Liver (tissue), 9 donors: ENCODE data around the gene ZAP70. TPM values are rescaled to one million over a fixed set of nuclear protein-coding genes. Genes with fewer than 3 reads are reported as not detected.

Source experiments
- DNase-seq: peaks from one replicate; pipeline ENCODE4 v3.0.0-alpha.2; 2017; ENCODE audit warnings: low spot score
- H3K27ac ChIP-seq, 2 donors: one replicate each; pipeline ENCODE4 v1.7.0; 2013; ENCODE audit warnings: inconsistent platforms in 2 of 2, low read length in 2 of 2, control low read depth in 1 of 2, low read depth in 1 of 2, mild to moderate bottlenecking in 1 of 2
- H3K27me3 ChIP-seq, 4 donors: one replicate each; pipeline versions ENCODE4 v1.6.1 to v1.7.0; 2013; ENCODE audit warnings: low read length in 3 of 4, inconsistent platforms in 1 of 4, mild to moderate bottlenecking in 1 of 4, moderate library complexity in 1 of 4; ENCODE audit not compliant: control insufficient read depth in 4 of 4, insufficient read depth in 4 of 4
- H3K36me3 ChIP-seq, 4 donors: one replicate each; pipeline versions ENCODE4 v1.6.1 to v1.7.0; 2013; ENCODE audit warnings: low read length in 3 of 4, mild to moderate bottlenecking in 3 of 4, low read depth in 1 of 4, moderate library complexity in 1 of 4; ENCODE audit not compliant: control insufficient read depth in 4 of 4, insufficient read depth in 3 of 4
- H3K4me1 ChIP-seq, 4 donors: one replicate each; pipeline versions ENCODE4 v1.6.1 to v1.7.0; 2013; ENCODE audit warnings: low read length in 3 of 4, mild to moderate bottlenecking in 3 of 4, moderate library complexity in 1 of 4; ENCODE audit not compliant: control insufficient read depth in 4 of 4, insufficient read depth in 4 of 4
- H3K4me3 ChIP-seq, 3 donors: one replicate each; pipeline versions ENCODE4 v1.6.1 to v1.7.0; 2013; ENCODE audit warnings: low read length in 3 of 3, control low read depth in 1 of 3, low read depth in 1 of 3, mild to moderate bottlenecking in 1 of 3
- H3K9ac ChIP-seq, 2 donors: one replicate each; pipeline ENCODE4 v1.7.0; 2013; ENCODE audit warnings: low read length in 2 of 2, mild to moderate bottlenecking in 2 of 2, moderate library complexity in 2 of 2, control low read depth in 1 of 2, low read depth in 1 of 2
- H3K9me3 ChIP-seq, 4 donors: one replicate each; pipeline versions ENCODE4 v1.6.1 to v1.7.0; 2013; ENCODE audit warnings: low read length in 3 of 4; ENCODE audit not compliant: control insufficient read depth in 4 of 4
- EGR1 ChIP-seq, 2 donors: IDR thresholded peaks; 2 replicates each; pipeline ENCODE4 v1.6.1; 2016 to 2018; ENCODE audit warnings: antibody characterized with exemption in 2 of 2, low read depth in 2 of 2
- FOXA1 ChIP-seq: IDR thresholded peaks from 2 replicates; pipeline ENCODE4 v1.6.1; 2016; ENCODE audit warnings: antibody characterized with exemption
- FOXA2 ChIP-seq: IDR thresholded peaks from 2 replicates; pipeline ENCODE4 v1.6.1; 2016; ENCODE audit warnings: antibody characterized with exemption
- GABPA ChIP-seq, 2 donors: IDR thresholded peaks in 1 of 2; conservative IDR thresholded peaks in 1 of 2; 2 replicates each; pipeline ENCODE4 v1.6.1; 2016; ENCODE audit warnings: antibody characterized with exemption in 2 of 2, mild to moderate bottlenecking in 1 of 2, moderate library complexity in 1 of 2
- HNF4A ChIP-seq, 2 donors: conservative IDR thresholded peaks; 2 replicates each; pipeline ENCODE4 v1.6.1; 2016; ENCODE audit warnings: antibody characterized with exemption in 2 of 2, mild to moderate bottlenecking in 2 of 2
- HNF4G ChIP-seq: IDR thresholded peaks from 2 replicates; pipeline ENCODE4 v1.6.1; 2016; ENCODE audit warnings: antibody characterized with exemption
- JUND ChIP-seq, 2 donors: IDR thresholded peaks; 2 replicates each; pipeline ENCODE4 v1.6.1; 2016; ENCODE audit warnings: antibody characterized with exemption in 2 of 2
- NR2F2 ChIP-seq: IDR thresholded peaks from 2 replicates; pipeline ENCODE4 v1.6.1; 2016; ENCODE audit warnings: antibody characterized with exemption
- RAD21 ChIP-seq, 2 donors: IDR thresholded peaks; 2 replicates each; pipeline ENCODE4 v1.6.1; 2016; ENCODE audit warnings: antibody characterized with exemption in 2 of 2, mild to moderate bottlenecking in 2 of 2
- SP1 ChIP-seq: IDR thresholded peaks from 2 replicates; pipeline ENCODE4 v1.6.1; 2018; ENCODE audit warnings: antibody characterized with exemption, mild to moderate bottlenecking
- TAF1 ChIP-seq: conservative IDR thresholded peaks from 2 replicates; pipeline ENCODE4 v1.6.1; 2016; ENCODE audit warnings: antibody characterized with exemption, mild to moderate bottlenecking
- YY1 ChIP-seq: IDR thresholded peaks from 2 replicates; pipeline ENCODE4 v1.6.1; 2016; ENCODE audit warnings: antibody characterized with exemption, mild to moderate bottlenecking
- WGBS: extraction: QIAGEN DNeasy Blood & Tissue Kit; methylation state at CpG from one replicate; pipeline ENCODE4 v1.1.7; 2013; 5-methylcytosine and 5-hydroxymethylcytosine counted together
- polyA plus RNA-seq, 2 donors: library from polyadenylated mRNA; stranded (reverse) in 1 of 2; unstranded in 1 of 2; fragments of 200-250 nt in 1 of 2; fragments of >200 nt in 1 of 2; fragmentation: Nextera tagmentation in 1 of 2; extraction: Ambion mirVana in 1 of 2; gene quantifications; one replicate each; pipeline versions ENCODE4 v1.2.1 to v1.2.3, GENCODE V29; 2013 to 2015
- total RNA-seq, 2 donors: library from RNA; depleted of rRNA; stranded (reverse); fragments of >200 nt; gene quantifications; one replicate each; pipeline ENCODE4 v1.2.3, GENCODE V29; 2014
- TF ChIP-seq, protein P1 (sequence below): IDR thresholded peaks from 2 replicates; pipeline ENCODE4 v1.6.1; 2016; ENCODE audit warnings: antibody characterized with exemption
- TF ChIP-seq, protein P2 (sequence below): IDR thresholded peaks from 2 replicates; pipeline ENCODE4 v1.6.1; 2016; ENCODE audit warnings: antibody characterized with exemption
- TF ChIP-seq, protein P3 (sequence below): IDR thresholded peaks from 2 replicates; pipeline ENCODE4 v1.6.1; 2016; ENCODE audit warnings: antibody characterized with exemption
- donor health status: healthy.
- donor health status: healthy.
- donor health status: healthy.
- donor health status: healthy.
- donor health status: healthy.

Gene ZAP70
- 1 to 10 TPM; 1.4 to 4.9 TPM for total RNA-seq
- 1 to 10 TPM; 1.2 to 1.3 TPM for polyA plus RNA-seq

DNA sequence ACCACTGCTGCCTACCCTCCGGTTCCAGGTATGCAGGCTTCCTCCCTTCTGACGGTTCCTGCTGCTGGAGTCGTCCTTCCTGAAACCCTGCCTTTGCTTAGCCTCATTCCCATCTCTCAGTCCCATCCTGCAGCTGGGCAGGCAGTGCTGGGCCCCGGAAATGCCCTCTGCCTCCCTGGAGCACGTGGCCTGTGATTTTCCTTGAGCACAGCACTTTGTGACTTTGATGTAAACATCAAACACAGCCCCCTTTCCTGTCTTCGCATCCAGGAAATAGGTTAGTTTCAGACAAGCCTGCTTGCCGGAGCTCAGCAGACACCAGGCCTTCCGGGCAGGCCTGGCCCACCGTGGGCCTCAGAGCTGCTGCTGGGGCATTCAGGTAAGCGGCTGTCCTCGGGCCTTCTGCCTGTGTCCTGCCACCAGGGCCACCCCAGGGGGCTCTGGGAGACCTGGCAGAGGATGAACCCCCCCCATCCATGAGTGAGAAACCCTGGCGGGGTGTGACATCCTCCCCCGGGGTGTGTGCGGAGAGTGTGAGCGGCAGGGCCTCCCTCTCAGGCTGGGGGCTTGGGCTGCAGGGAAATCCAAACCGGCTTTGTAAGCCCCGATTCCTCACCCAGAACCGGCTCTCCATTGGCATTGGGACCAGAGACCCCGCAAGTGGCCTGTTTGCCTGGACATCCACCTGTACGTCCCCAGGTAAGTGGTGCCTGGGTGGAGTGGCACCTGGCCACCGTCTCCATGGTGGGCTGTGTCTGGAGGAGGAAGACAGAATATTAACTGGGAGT, at the start of gene ZAP70:
Gene ZAP70, plus strand, starts transcription at position 281 of the 788 bp plus-strand sequence. CDS start 10,461 bp downstream, outside the sequence.
- peak within 1 kb of the TSS in 1 of 3 donors; percentile 6 for H3K4me3 ChIP-seq
- no peaks in the 10 kb centered on the region for H3K27me3 ChIP-seq
- WGBS = 84% methylated on average over 21 of the region's 21 CpGs
- TF ChIP-seq SP1 = no peak
- no peak for TF ChIP-seq EGR1 (IDR thresholded peaks at IDR 0.05; ENCODE audit: low read depth in 2 of 2)
- no peak for TF ChIP-seq FOXA2
- no peak for TF ChIP-seq GABPA (IDR thresholded peaks at IDR 0.05 in 1 of 2, conservative IDR thresholded peaks at IDR 0.05 in 1 of 2)
- no peak for TF ChIP-seq YY1
- TF ChIP-seq, protein P1, sequence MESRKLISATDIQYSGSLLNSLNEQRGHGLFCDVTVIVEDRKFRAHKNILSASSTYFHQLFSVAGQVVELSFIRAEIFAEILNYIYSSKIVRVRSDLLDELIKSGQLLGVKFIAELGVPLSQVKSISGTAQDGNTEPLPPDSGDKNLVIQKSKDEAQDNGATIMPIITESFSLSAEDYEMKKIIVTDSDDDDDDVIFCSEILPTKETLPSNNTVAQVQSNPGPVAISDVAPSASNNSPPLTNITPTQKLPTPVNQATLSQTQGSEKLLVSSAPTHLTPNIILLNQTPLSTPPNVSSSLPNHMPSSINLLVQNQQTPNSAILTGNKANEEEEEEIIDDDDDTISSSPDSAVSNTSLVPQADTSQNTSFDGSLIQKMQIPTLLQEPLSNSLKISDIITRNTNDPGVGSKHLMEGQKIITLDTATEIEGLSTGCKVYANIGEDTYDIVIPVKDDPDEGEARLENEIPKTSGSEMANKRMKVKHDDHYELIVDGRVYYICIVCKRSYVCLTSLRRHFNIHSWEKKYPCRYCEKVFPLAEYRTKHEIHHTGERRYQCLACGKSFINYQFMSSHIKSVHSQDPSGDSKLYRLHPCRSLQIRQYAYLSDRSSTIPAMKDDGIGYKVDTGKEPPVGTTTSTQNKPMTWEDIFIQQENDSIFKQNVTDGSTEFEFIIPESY = no peak
- TF ChIP-seq HNF4A (conservative IDR thresholded peaks at IDR 0.05) = no peak
- no peak for TF ChIP-seq RAD21 (IDR thresholded peaks at IDR 0.05)
- TF ChIP-seq, protein P2, sequence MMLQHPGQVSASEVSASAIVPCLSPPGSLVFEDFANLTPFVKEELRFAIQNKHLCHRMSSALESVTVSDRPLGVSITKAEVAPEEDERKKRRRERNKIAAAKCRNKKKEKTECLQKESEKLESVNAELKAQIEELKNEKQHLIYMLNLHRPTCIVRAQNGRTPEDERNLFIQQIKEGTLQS = no peak
- TF ChIP-seq, protein P3, sequence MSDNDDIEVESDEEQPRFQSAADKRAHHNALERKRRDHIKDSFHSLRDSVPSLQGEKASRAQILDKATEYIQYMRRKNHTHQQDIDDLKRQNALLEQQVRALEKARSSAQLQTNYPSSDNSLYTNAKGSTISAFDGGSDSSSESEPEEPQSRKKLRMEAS = no peak
- TF ChIP-seq TAF1 = no peak
- H3K36me3 ChIP-seq = no peaks in the 10 kb centered on the region
- DNase-seq = no peak
- peak within 1 kb of the TSS in 1 of 2 donors; percentile 7 for H3K9ac ChIP-seq
- H3K4me1 ChIP-seq = no peaks in the 10 kb centered on the region
- no peaks in the 10 kb centered on the region for H3K9me3 ChIP-seq
- H3K27ac ChIP-seq = peak within 1 kb of the TSS in 1 of 2 donors; percentile 19

DNA sequence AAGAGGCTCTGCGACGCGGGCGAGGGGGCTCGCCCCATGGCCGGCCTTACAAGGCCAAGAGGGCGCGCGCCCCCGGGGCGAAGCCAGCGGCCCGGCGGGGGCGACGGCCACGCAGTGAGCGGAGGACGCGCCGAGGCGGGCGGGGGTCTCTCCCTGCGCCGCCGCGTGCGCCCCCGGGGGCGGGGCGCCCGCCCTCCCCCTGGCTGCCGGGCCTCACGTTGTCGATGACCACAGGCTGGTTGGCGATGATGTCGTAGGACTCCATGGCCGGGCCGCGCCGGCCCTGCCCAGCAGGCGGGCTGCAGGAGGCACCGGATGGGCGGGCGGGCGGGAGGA, 49.8 kb upstream of the ZAP70 start:
- Histone ChIP-seq H3K27ac (peak overlapping the region; percentile 87 to 97), H3K27me3 (no peaks in the 10 kb centered on the region), H3K9me3 (no peaks in the 10 kb centered on the region), H3K9ac (peak overlapping the region; percentile 51 to 99), H3K4me1 (peaks cover 10 to 15% (median 13%) of the 10 kb centered on the region in 4 donors), H3K36me3 (peaks cover 0 to 13% (median 7%) of the 10 kb centered on the region in 4 donors), H3K4me3 (peak overlapping the region; percentile 61 to 99 (median 96))
- TF ChIP-seq SP1 (no peak), FOXA2 (no peak), HNF4A (conservative IDR thresholded peaks at IDR 0.05) (no peak), GABPA (IDR thresholded peaks at IDR 0.05 in 1 of 2, conservative IDR thresholded peaks at IDR 0.05 in 1 of 2) (no peak), TAF1 (no peak), NR2F2 (no peak), FOXA1 (no peak), JUND (IDR thresholded peaks at IDR 0.05) (no peak), HNF4G (no peak)
- TF ChIP-seq, protein P3 = no peak
- TF ChIP-seq, protein P2 = no peak
- TF ChIP-seq, protein P1 = no peak
- DNase-seq = no peak
- under 1% methylated on average over 46 of the region's 46 CpGs for WGBS
